WTC11 (cell line): ENCODE results near the gene CLEC17A. TPM values are rescaled to one million over a fixed set of nuclear protein-coding genes. Genes with fewer than 3 reads are reported as not detected.

ENCODE experiments used
- ATAC-seq: fragments of 200-7000 bp; cut with Tn5 transposase; 2 replicates; pipeline ENCODE4 v1.10.0; 2021; ENCODE audit warnings: mild to moderate bottlenecking, moderate library complexity
- CTCF ChIA-PET: fragments of 300-600 bp; sonication (Branson Sonifier 250); formaldehyde crosslinking; loops from one replicate; lab custom pipeline; 2021; ENCODE audit warnings: antibody characterized with exemption; lab: Charles Lee
- POLR2A ChIA-PET: fragments of 350-600 bp; sonication (Branson Sonifier 250); formaldehyde crosslinking; loops from one replicate; lab custom pipeline; 2021; ENCODE audit warnings: antibody characterized with exemption; lab: Charles Lee
- DNase-seq: peaks from one replicate; pipeline ENCODE4 v3.0.0; 2021; ENCODE audit warnings: low spot score
- H3K27ac Mint-ChIP-seq: 2 replicates; pipeline ENCODE4 v1.8.0; 2021; ENCODE audit warnings: mixed read lengths
- H3K27me3 Mint-ChIP-seq: 2 replicates; pipeline ENCODE4 v1.8.0; 2021; ENCODE audit warnings: low read depth, mild to moderate bottlenecking, moderate library complexity, mixed read lengths
- H3K36me3 Mint-ChIP-seq: 2 replicates; pipeline ENCODE4 v1.8.0; 2021; ENCODE audit warnings: mixed read lengths
- H3K4me1 Mint-ChIP-seq: 2 replicates; pipeline ENCODE4 v1.8.0; 2022; ENCODE audit warnings: mixed read lengths
- H3K4me3 Mint-ChIP-seq: 2 replicates; pipeline ENCODE4 v1.8.0; 2021; ENCODE audit warnings: mild to moderate bottlenecking, moderate library complexity, mixed read lengths
- H3K9me3 Mint-ChIP-seq: 2 replicates; pipeline ENCODE4 v1.8.0; 2021; ENCODE audit warnings: mixed read lengths
- CREB1 ChIP-seq: sonication (generic); formaldehyde crosslinking; IDR thresholded peaks from 2 replicates; pipeline ENCODE4 v1.8.0; 2023; ENCODE audit warnings: mild to moderate bottlenecking, missing genetic modification reagents
- CREM ChIP-seq: sonication (generic); formaldehyde crosslinking; IDR thresholded peaks from 2 replicates; pipeline ENCODE4 v1.8.1; 2022; ENCODE audit warnings: mild to moderate bottlenecking, missing genetic modification reagents, moderate library complexity
- E2F1 ChIP-seq: sonication (generic); formaldehyde crosslinking; IDR thresholded peaks from 2 replicates; pipeline ENCODE4 v1.8.0; 2022; ENCODE audit warnings: mild to moderate bottlenecking, missing genetic modification reagents
- ERG ChIP-seq: fragments of 250-450 bp; sonication (Bioruptor Pico); IDR thresholded peaks from 2 replicates; pipeline ENCODE4 v1.8.0; 2021; ENCODE audit warnings: mild to moderate bottlenecking
- MYBL2 ChIP-seq: sonication (generic); formaldehyde crosslinking; IDR thresholded peaks from 2 replicates; pipeline ENCODE4 v1.8.1; 2023; ENCODE audit warnings: mild to moderate bottlenecking, moderate library complexity, missing genetic modification reagents
- NR1H2 ChIP-seq: sonication (generic); formaldehyde crosslinking; IDR thresholded peaks from 2 replicates; pipeline ENCODE4 v1.9.0; 2021; ENCODE audit warnings: mild to moderate bottlenecking, moderate library complexity, missing genetic modification reagents
- NR2C2 ChIP-seq: sonication (generic); formaldehyde crosslinking; IDR thresholded peaks from 2 replicates; pipeline ENCODE4 v1.8.0; 2022; ENCODE audit warnings: mild to moderate bottlenecking, missing genetic modification reagents
- ZBTB21 ChIP-seq: sonication (generic); formaldehyde crosslinking; IDR thresholded peaks from 2 replicates; pipeline ENCODE4 v1.8.1; 2023; ENCODE audit warnings: mild to moderate bottlenecking, missing genetic modification reagents, borderline replicate concordance
- ZNF219 ChIP-seq: sonication (generic); formaldehyde crosslinking; IDR thresholded peaks from 2 replicates; pipeline ENCODE4 v1.8.0; 2023; ENCODE audit warnings: missing genetic modification reagents, mild to moderate bottlenecking, borderline replicate concordance
- ZNF317 ChIP-seq: sonication (generic); formaldehyde crosslinking; IDR thresholded peaks from 2 replicates; pipeline ENCODE4 v1.8.1; 2023; ENCODE audit warnings: low read depth, mild to moderate bottlenecking, moderate library complexity, missing genetic modification reagents, borderline replicate concordance
- ZNF423 ChIP-seq: fragments of 250-450 bp; sonication (Bioruptor Pico); IDR thresholded peaks from 2 replicates; pipeline ENCODE4 v2.1.2; 2022; ENCODE audit warnings: mild to moderate bottlenecking, moderate library complexity
- ZSCAN18 ChIP-seq: fragments of 250-450 bp; sonication (Bioruptor Pico); IDR thresholded peaks from 2 replicates; pipeline ENCODE4 v2.1.2; 2022; ENCODE audit warnings: mild to moderate bottlenecking, moderate library complexity
- total RNA-seq: library from RNA; stranded (reverse); gene quantifications from 3 replicates; pipeline ENCODE4 v1.2.3, GENCODE V29; 2021
- TF ChIP-seq, protein P1 (sequence below): sonication (generic); formaldehyde crosslinking; IDR thresholded peaks from 2 replicates; pipeline ENCODE4 v1.8.0; 2023; ENCODE audit warnings: missing genetic modification reagents
- TF ChIP-seq, protein P2 (sequence below): fragments of 200-600 bp; IDR thresholded peaks from 2 replicates; pipeline ENCODE4 v1.8.0; 2022; ENCODE audit warnings: antibody characterized with exemption
- TF ChIP-seq, protein P3 (sequence below): sonication (generic); formaldehyde crosslinking; IDR thresholded peaks from 2 replicates; pipeline ENCODE4 v1.8.1; 2023; ENCODE audit warnings: mild to moderate bottlenecking, moderate library complexity, missing genetic modification reagents
- TF ChIP-seq, protein P4 (sequence below): sonication (generic); formaldehyde crosslinking; IDR thresholded peaks from 2 replicates; pipeline ENCODE4 v1.8.1; 2022; ENCODE audit warnings: mild to moderate bottlenecking, missing genetic modification reagents, moderate library complexity, borderline replicate concordance

The CLEC17A gene
- total RNA-seq, 1 experiment from 2014 or later = not detected

DNA sequence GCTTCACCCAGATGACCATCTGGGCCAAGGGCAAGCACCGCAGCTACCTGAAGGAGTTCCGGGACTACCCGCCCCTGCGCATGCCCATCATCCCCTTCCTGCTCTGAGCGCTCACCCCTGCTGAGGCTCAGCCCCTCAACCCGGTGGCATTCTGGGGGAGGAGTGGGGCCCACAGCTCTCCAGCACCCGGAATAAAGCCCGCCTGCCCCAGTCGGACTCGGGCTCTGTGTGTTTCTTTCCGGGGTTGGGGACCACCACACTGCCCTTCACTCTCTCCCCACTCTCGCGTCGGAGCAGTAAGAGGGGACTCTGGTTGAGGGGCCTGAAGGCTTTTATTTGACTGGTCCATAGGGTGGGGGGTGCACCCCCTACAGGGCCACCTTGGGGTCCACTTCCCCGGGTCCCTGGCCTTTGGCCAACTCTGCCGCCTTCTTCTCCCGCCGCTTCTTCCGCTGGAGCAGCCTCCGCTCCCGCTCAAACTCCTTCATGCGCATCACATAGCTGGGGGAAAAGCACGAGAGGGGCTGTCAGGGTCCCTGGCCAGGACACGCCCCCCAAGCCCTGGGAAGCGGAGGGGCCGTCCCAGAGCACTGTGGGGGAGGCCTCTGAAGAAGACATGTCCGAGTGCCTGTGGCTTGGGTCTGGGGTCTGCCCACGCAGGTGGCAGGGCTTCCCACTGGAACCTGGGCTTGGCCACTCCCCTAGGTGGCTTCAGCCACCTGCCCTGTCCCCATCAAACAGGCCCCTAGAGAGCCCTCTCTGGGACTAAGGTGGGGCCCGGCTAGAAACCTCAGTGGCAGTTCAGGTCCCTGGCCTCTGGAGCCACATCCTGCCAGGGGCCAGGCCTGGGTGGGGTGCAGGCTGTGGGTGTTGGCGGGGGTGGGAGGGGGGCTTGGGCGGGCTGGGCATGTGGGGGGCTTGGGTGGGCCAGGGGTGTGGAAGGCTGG is 16.8 kb upstream of the CLEC17A start:
- TF ChIP-seq, protein P1, sequence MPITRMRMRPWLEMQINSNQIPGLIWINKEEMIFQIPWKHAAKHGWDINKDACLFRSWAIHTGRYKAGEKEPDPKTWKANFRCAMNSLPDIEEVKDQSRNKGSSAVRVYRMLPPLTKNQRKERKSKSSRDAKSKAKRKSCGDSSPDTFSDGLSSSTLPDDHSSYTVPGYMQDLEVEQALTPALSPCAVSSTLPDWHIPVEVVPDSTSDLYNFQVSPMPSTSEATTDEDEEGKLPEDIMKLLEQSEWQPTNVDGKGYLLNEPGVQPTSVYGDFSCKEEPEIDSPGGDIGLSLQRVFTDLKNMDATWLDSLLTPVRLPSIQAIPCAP = no peak
- TF ChIP-seq ZNF317 (CRISPR knock-in tag) (no peak), ZBTB21 (CRISPR knock-in tag) (no peak), ERG (CRISPR knock-in tag) (no peak), CREB1 (CRISPR knock-in tag) (no peak), ZNF219 (CRISPR knock-in tag) (no peak), ZSCAN18 (CRISPR knock-in tag) (no peak), ZNF423 (CRISPR knock-in tag) (no peak), NR2C2 (CRISPR knock-in tag) (no peak), CREM (no peak), E2F1 (CRISPR knock-in tag) (no peak), NR1H2 (CRISPR knock-in tag) (no peak), MYBL2 (no peak)
- TF ChIP-seq, protein P2, sequence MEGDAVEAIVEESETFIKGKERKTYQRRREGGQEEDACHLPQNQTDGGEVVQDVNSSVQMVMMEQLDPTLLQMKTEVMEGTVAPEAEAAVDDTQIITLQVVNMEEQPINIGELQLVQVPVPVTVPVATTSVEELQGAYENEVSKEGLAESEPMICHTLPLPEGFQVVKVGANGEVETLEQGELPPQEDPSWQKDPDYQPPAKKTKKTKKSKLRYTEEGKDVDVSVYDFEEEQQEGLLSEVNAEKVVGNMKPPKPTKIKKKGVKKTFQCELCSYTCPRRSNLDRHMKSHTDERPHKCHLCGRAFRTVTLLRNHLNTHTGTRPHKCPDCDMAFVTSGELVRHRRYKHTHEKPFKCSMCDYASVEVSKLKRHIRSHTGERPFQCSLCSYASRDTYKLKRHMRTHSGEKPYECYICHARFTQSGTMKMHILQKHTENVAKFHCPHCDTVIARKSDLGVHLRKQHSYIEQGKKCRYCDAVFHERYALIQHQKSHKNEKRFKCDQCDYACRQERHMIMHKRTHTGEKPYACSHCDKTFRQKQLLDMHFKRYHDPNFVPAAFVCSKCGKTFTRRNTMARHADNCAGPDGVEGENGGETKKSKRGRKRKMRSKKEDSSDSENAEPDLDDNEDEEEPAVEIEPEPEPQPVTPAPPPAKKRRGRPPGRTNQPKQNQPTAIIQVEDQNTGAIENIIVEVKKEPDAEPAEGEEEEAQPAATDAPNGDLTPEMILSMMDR = no peak
- TF ChIP-seq, protein P3, sequence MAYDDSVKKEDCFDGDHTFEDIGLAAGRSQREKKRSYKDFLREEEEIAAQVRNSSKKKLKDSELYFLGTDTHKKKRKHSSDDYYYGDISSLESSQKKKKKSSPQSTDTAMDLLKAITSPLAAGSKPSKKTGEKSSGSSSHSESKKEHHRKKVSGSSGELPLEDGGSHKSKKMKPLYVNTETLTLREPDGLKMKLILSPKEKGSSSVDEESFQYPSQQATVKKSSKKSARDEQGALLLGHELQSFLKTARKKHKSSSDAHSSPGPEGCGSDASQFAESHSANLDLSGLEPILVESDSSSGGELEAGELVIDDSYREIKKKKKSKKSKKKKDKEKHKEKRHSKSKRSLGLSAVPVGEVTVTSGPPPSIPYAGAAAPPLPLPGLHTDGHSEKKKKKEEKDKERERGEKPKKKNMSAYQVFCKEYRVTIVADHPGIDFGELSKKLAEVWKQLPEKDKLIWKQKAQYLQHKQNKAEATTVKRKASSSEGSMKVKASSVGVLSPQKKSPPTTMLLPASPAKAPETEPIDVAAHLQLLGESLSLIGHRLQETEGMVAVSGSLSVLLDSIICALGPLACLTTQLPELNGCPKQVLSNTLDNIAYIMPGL (CRISPR knock-in tag) = no peak
- TF ChIP-seq, protein P4, sequence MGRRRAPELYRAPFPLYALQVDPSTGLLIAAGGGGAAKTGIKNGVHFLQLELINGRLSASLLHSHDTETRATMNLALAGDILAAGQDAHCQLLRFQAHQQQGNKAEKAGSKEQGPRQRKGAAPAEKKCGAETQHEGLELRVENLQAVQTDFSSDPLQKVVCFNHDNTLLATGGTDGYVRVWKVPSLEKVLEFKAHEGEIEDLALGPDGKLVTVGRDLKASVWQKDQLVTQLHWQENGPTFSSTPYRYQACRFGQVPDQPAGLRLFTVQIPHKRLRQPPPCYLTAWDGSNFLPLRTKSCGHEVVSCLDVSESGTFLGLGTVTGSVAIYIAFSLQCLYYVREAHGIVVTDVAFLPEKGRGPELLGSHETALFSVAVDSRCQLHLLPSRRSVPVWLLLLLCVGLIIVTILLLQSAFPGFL (CRISPR knock-in tag) = no peak
- TF ChIP-seq, all 79 proteins: peak for 0
- H3K27me3 Mint-ChIP-seq = no peaks in the 10 kb centered on the region
- H3K27ac Mint-ChIP-seq = no peak overlapping the region
- peaks cover 2% of the 10 kb centered on the region for H3K36me3 Mint-ChIP-seq
- no peak overlapping the region for H3K4me3 Mint-ChIP-seq
- H3K9me3 Mint-ChIP-seq = no peaks in the 10 kb centered on the region
- CTCF ChIA-PET = interaction anchor here (1.2 kb wide), 1 partner anchor 121 kb away, joined by 3 read pairs; no protein-coding TSS in a partner anchor
- DNase-seq (no peak), ATAC-seq (no peak)
- peaks cover 22% of the 10 kb centered on the region for H3K4me1 Mint-ChIP-seq
- POLR2A ChIA-PET = no interaction called here
